ENCODE results near the gene ELL2.

GRCh38 chr5:95988094-95988493 lies 26.4 kb upstream of the ELL2 start:
- no peak for TF ChIP-seq CTCF (IDR thresholded peaks at IDR 0.05; ENCODE audit: insufficient read depth, low read depth, low read length)
- TF ChIP-seq EZH2 (IDR thresholded peaks at IDR 0.05; ENCODE audit: insufficient read depth, low read length) = no peak

Measured in astrocyte (in vitro differentiated cells and primary cell).